22Rv1 (cell line): ENCODE data around the gene OPHN1.
"Not testable (repeated sequence)": the region's sequence is repeated elsewhere in the genome, so short reads cannot be mapped to it uniquely, and the experiment has no call there.

Experiments
- H3K27ac ChIP-seq: fragments of 450-650 bp; 2 replicates; pipeline ENCODE4 v1.5.1; 2017
- ZFX ChIP-seq: fragments of 450-650 bp; IDR thresholded peaks from 2 replicates; pipeline ENCODE4 v1.6.1; 2017; ENCODE audit warnings: antibody characterized with exemption, borderline replicate concordance
- TF ChIP-seq, protein P1 (sequence below): fragments of 450-650 bp; IDR thresholded peaks from 2 replicates; pipeline ENCODE4 v1.5.1; 2017; ENCODE audit warnings: mild to moderate bottlenecking

OPHN1 gene

DNA sequence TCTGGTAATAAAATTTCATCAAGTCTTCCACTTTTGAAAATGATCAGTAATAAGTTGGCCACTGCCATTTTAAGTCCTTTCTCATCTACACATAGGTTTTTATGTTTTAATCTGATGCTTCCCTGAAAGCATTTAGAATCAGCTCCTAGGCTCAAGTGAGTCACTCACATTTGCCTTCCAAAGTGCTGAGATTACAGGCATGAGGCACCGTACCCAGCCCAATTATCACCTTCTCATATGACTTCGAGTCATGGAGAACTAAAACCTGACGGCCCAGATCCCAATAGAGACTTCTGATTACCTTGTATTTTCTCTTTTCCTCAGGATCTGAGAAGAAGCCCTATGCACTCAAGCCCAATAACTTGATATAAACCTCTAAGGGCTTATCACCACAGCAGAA is 140.8 kb downstream of the OPHN1 start:
- TF ChIP-seq, protein P1, sequence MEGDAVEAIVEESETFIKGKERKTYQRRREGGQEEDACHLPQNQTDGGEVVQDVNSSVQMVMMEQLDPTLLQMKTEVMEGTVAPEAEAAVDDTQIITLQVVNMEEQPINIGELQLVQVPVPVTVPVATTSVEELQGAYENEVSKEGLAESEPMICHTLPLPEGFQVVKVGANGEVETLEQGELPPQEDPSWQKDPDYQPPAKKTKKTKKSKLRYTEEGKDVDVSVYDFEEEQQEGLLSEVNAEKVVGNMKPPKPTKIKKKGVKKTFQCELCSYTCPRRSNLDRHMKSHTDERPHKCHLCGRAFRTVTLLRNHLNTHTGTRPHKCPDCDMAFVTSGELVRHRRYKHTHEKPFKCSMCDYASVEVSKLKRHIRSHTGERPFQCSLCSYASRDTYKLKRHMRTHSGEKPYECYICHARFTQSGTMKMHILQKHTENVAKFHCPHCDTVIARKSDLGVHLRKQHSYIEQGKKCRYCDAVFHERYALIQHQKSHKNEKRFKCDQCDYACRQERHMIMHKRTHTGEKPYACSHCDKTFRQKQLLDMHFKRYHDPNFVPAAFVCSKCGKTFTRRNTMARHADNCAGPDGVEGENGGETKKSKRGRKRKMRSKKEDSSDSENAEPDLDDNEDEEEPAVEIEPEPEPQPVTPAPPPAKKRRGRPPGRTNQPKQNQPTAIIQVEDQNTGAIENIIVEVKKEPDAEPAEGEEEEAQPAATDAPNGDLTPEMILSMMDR: no peak
- TF ChIP-seq ZFX: no peak
- H3K27ac ChIP-seq: no peak overlapping the region

GRCh38 chrX:68288127-68288526 is 145.2 kb downstream of the OPHN1 start:
- TF ChIP-seq, protein P1: no peak
- TF ChIP-seq ZFX: no peak
- H3K27ac ChIP-seq: no peak overlapping the region

DNA sequence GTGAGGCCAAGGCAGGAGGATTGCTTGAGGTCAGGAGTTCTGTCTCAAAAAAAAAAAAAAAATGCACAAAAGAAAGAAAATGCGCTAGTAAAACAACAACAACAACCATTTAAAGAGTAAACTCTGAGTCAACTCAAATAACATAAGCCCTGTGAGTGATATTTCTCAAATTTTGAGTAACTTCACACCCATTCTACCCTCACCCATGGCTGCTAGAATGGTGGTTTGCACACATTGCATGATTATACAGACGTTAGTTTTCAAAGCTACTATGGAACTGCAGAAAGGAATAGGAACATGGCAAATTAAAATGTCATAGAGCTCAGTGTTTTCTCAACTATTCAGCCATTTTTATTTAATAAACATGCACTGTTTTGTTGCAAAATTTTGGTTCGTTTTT is 145.9 kb downstream of the OPHN1 start:
- no peak overlapping the region for H3K27ac ChIP-seq
- no peak for TF ChIP-seq ZFX
- TF ChIP-seq, protein P1: no peak

- TF ChIP-seq, protein P1: no peak
- TF ChIP-seq ZFX: no peak
- no peak overlapping the region for H3K27ac ChIP-seq
Observed at GRCh38 chrX:68286980-68287379, 146.3 kb downstream of the OPHN1 start.

- TF ChIP-seq ZFX: no peak
- TF ChIP-seq, protein P1: no peak
- H3K27ac ChIP-seq: no peak overlapping the region
Observed at GRCh38 chrX:68286076-68286475, 147.2 kb downstream of the OPHN1 start.

- H3K27ac ChIP-seq: no peak overlapping the region
- TF ChIP-seq ZFX: no peak
- TF ChIP-seq, protein P1: no peak
Observed at GRCh38 chrX:68284281-68284904, 148.9 kb downstream of the OPHN1 start.

- TF ChIP-seq, protein P1: no peak
- no peak for TF ChIP-seq ZFX
- no peak overlapping the region for H3K27ac ChIP-seq
Observed at GRCh38 chrX:68273887-68274286, 159.4 kb downstream of the OPHN1 start.

- H3K27ac ChIP-seq: not testable (repeated sequence)
Observed at GRCh38 chrX:68264793-68265192, 168.5 kb downstream of the OPHN1 start.
